ENCODE results near the gene SPEM2. TPM values are rescaled to one million over a fixed set of nuclear protein-coding genes. Genes with fewer than 3 reads are reported as not detected.

Gene SPEM2
- total and polyA plus RNA-seq, 2 of the 4 experiments (the other 2 are of a cell fraction): not detected

DNA sequence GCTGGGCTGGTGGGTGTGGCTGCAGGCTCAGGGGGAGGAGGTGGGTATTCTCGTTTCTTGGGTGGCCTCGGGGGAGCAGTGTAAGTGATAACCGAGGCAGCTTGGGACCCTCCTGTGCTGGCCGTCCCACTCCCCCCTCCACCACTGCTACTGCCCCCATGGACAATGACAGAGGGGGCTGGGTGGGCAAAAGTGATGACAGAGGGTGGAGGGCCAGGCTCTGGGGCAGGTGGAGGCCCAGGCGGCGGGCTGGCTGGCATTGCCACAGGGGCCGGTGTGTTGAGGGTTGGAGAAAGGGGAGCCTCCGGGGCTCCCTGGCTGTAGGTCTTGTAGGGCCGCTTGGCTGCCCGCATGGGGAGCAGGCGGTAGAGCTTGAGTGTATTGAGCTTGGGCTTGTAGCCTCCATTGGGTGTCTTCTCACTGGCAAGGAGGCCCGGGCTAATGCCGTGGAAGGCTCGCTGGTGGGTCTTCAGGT lies 38.0 kb downstream of the SPEM2 start (continued):
- TF ChIP-seq BHLHE40 (IDR thresholded peaks at IDR 0.05; ENCODE audit: low read depth, low read length) (no peak), RCOR1 (IDR thresholded peaks at IDR 0.05; ENCODE audit: insufficient replicate concordance, low read length) (no peak), SMC3 (IDR thresholded peaks at IDR 0.05; ENCODE audit: low read depth, low read length) (no peak)

GRCh38 chr17:7464081-7464480 lies 38.7 kb downstream of the SPEM2 start:
- ATAC-seq (ENCODE audit: low read depth) (no peak), DNase-seq (no peak)
- CTCF ChIA-PET: no interaction called here
- H3K27ac ChIP-seq (ENCODE audit: insufficient read depth, low read length): no peak overlapping the region
- dilution Hi-C loops (cut with HindIII; ENCODE audit: low sequenced_read_pairs, unreplicated experiment) (no loop called here), intact Hi-C loops (cut with micrococcal nuclease) (no loop called here), in situ Hi-C loops (cut with MboI; ENCODE audit: low sequenced_read_pairs) (no loop called here)
- H2BK20ac ChIP-seq (ENCODE audit: low read depth, low read length): no peak overlapping the region
- H3K9ac ChIP-seq (ENCODE audit: low read depth, low read length): no peak overlapping the region
- no peak overlapping the region for H3K4me3 ChIP-seq (ENCODE audit: insufficient read depth, low read depth, low read length)
- H2AFZ ChIP-seq (replicated peaks; ENCODE audit: low read length, poor library complexity): no peak overlapping the region
- no peak overlapping the region for H2AK5ac ChIP-seq (ENCODE audit: low read depth, low read length)
- H3K36me3 ChIP-seq (ENCODE audit: control insufficient read depth, insufficient read depth, low read length): peaks cover 48% of the 10 kb centered on the region
- TF ChIP-seq RFX5 (IDR thresholded peaks at IDR 0.05; ENCODE audit: low read depth, low read length) (no peak), SMC3 (IDR thresholded peaks at IDR 0.05; ENCODE audit: low read depth, low read length) (no peak), USF2 (IDR thresholded peaks at IDR 0.05; ENCODE audit: low read depth, low read length) (no peak), MAFK (IDR thresholded peaks at IDR 0.05; ENCODE audit: low read depth, low read length) (no peak), POLR2A (IDR thresholded peaks at IDR 0.05; ENCODE audit: low read depth, low read length) (no peak), ELK1 (IDR thresholded peaks at IDR 0.05; ENCODE audit: borderline replicate concordance, low read depth, low read length) (no peak), RAD21 (IDR thresholded peaks at IDR 0.05; ENCODE audit: low read length) (no peak), RCOR1 (IDR thresholded peaks at IDR 0.05; ENCODE audit: insufficient replicate concordance, low read length) (no peak)
- H2AK9ac ChIP-seq (replicated peaks; ENCODE audit: low read depth, low read length, poor library complexity): no peak overlapping the region
- H3K9me3 ChIP-seq (ENCODE audit: control insufficient read depth, insufficient read depth, low read length): no peaks in the 10 kb centered on the region
- H3K4me2 ChIP-seq (ENCODE audit: low read depth, low read length): no peak overlapping the region
- peaks cover 16 to 68% of the 10 kb centered on the region in 2 experiments; a peak in 3 of 4 replicates for H3K79me1 ChIP-seq (ENCODE audit: low read depth in 1 of 2, low read length in 2 of 2)
- H3K9me1 ChIP-seq (ENCODE audit: insufficient read depth, low read length): peaks cover 15% of the 10 kb centered on the region
- POLR2A ChIA-PET (ENCODE audit: unreplicated experiment): no interaction called here
- H2BK5ac ChIP-seq (ENCODE audit: low read depth, low read length, poor library complexity, severe bottlenecking): no peak overlapping the region
- no peak overlapping the region for H4K5ac ChIP-seq (ENCODE audit: low read depth, low read length)
- H4K20me1 ChIP-seq (ENCODE audit: insufficient read depth, low read length): peaks cover 46% of the 10 kb centered on the region
- H3K4me1 ChIP-seq (ENCODE audit: control insufficient read depth, insufficient read depth, low read length): peaks cover 9% of the 10 kb centered on the region; the same call in 1 of the 2 replicates
- no peak overlapping the region for H2BK120ac ChIP-seq (ENCODE audit: low read depth, low read length)
- no peak overlapping the region for H4K8ac ChIP-seq (ENCODE audit: low read depth in 2 of 2, low read length in 2 of 2)
- 80% methylated on average over 2 of the region's 9 CpGs; no CpG with 5 or more reads in 1 of the 2 experiments for WGBS, 2 experiments (ENCODE audit: extremely low coverage in 2 of 2, insufficient read length in 1 of 2)
- no peak overlapping the region for H3K14ac ChIP-seq (replicated peaks; ENCODE audit: low read depth, low read length)
- BruUV-seq (replicated peaks): no TSS peak
- H3K18ac ChIP-seq (ENCODE audit: low read depth, low read length): no peak overlapping the region
- no peak overlapping the region for H3K4ac ChIP-seq (ENCODE audit: low read depth, low read length)
- no peak overlapping the region for H2BK15ac ChIP-seq (ENCODE audit: low read depth, low read length)
- no peaks in the 10 kb centered on the region for H3K27me3 ChIP-seq (ENCODE audit: control insufficient read depth, insufficient read depth, low read length)
- no peak overlapping the region for H4K91ac ChIP-seq (ENCODE audit: insufficient read depth, low read depth, low read length)
- H3K23ac ChIP-seq (ENCODE audit: low read depth, low read length): no peak overlapping the region
- no peak overlapping the region for H3K56ac ChIP-seq (ENCODE audit: extremely low read depth, insufficient read depth, low read length)
